Stomach (tissue), 4 donors: ENCODE data around the gene RNASEH2A.

Source experiments
- CTCF ChIP-seq, 7 experiments: fragments of 450-650 bp in 4 of 7; fragments of 200-600 bp in 3 of 7; sonication (generic) in 3 of 7; IDR thresholded peaks; one replicate each; pipeline ENCODE4 v1.5.1; 2016 to 2019; ENCODE audit warnings: antibody characterized with exemption in 7 of 7, control low read depth in 2 of 7, mild to moderate bottlenecking in 1 of 7
- EP300 ChIP-seq: sonication (generic); formaldehyde crosslinking; IDR thresholded peaks from one replicate; pipeline ENCODE4 v1.6.1; 2017; ENCODE audit warnings: antibody characterized with exemption
- POLR2A ChIP-seq, 4 donors: fragments of 450-650 bp; IDR thresholded peaks; one replicate each; pipeline ENCODE4 v1.6.1; 2016; ENCODE audit warnings: antibody characterized with exemption in 4 of 4, control low read depth in 2 of 4, mild to moderate bottlenecking in 1 of 4, moderate library complexity in 1 of 4
- POLR2AphosphoS5 ChIP-seq, 3 donors: sonication (generic); formaldehyde crosslinking; IDR thresholded peaks; one replicate each; pipeline ENCODE4 v1.6.1; 2016; ENCODE audit warnings: antibody characterized with exemption in 3 of 3

GRCh38 chr19:12782174-12782423 is 24.3 kb upstream of the RNASEH2A start:
- TF ChIP-seq CTCF (IDR thresholded peaks at IDR 0.05) (no peak), POLR2AphosphoS5 (IDR thresholded peaks at IDR 0.05) (peak in 1 of 3 donors; percentile 88), POLR2A (IDR thresholded peaks at IDR 0.05) (peak in 1 of 4 donors; percentile 48), EP300 (no peak)
